ENCODE results near the gene MAP3K12. TPM values are rescaled to one million over a fixed set of nuclear protein-coding genes. Genes with fewer than 3 reads are reported as not detected.

The MAP3K12 gene
- total RNA-seq, 2 donors from 2014 or later: 3.2 to 3.8 TPM

DNA sequence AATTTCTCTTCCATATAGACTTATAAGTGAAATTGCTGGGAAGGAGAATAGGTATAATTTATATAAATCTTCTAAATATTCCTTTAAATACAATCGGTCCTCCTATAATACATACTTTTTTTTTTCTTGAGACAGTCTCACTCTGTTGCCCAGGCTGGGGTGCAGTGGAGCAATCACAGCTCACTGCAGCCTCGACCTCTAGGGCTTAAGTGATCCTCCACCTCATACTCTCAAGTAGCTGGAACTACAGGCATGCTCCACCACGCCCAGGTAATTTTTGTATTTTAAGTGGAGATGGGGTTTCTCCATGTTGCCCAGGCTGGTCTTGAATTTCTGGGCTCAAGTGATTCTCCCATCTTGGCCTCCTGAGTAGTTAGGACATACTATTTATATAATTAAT is 37.7 kb upstream of the MAP3K12 start:
- intact Hi-C loops (cut with DNase I): no loop called here
- Histone ChIP-seq H3K9ac (ENCODE audit: low read depth in 2 of 2, low read length in 2 of 2) (no peak overlapping the region), H3K9me3 (no peaks in the 10 kb centered on the region), H3K4me1 (no peaks in the 10 kb centered on the region), H3K27me3 (no peaks in the 10 kb centered on the region), H3K4me3 (no peak overlapping the region), H3K27ac (no peak overlapping the region), H3K36me3 (peaks cover 22% of the 10 kb centered on the region)
- DNase-seq: no peak
- TF ChIP-seq CTCF (IDR thresholded peaks at IDR 0.05): no peak

- H3K36me3 ChIP-seq: peaks cover 20% of the 10 kb centered on the region
- no peak for TF ChIP-seq CTCF (IDR thresholded peaks at IDR 0.05)
- no peaks in the 10 kb centered on the region for H3K9me3 ChIP-seq
- H3K9ac ChIP-seq (ENCODE audit: low read depth in 2 of 2, low read length in 2 of 2): no peak overlapping the region
- H3K27me3 ChIP-seq: no peaks in the 10 kb centered on the region
- intact Hi-C loops (cut with DNase I): no loop called here
- no peak for DNase-seq
- no peak overlapping the region for H3K4me3 ChIP-seq
- no peaks in the 10 kb centered on the region for H3K4me1 ChIP-seq
- H3K27ac ChIP-seq: no peak overlapping the region
These were observed 34.2 kb upstream of the MAP3K12 start for GRCh38 chr12:53533471-53533870.

- no peak for TF ChIP-seq CTCF (IDR thresholded peaks at IDR 0.05)
- H3K36me3 ChIP-seq: peaks cover 20% of the 10 kb centered on the region
- no peaks in the 10 kb centered on the region for H3K9me3 ChIP-seq
- H3K9ac ChIP-seq (ENCODE audit: low read depth in 2 of 2, low read length in 2 of 2): no peak overlapping the region
- H3K4me1 ChIP-seq: no peaks in the 10 kb centered on the region
- intact Hi-C loops (cut with DNase I): no loop called here
- no peak for DNase-seq
- no peak overlapping the region for H3K4me3 ChIP-seq
- no peaks in the 10 kb centered on the region for H3K27me3 ChIP-seq
- no peak overlapping the region for H3K27ac ChIP-seq
These were observed 33.5 kb upstream of the MAP3K12 start for GRCh38 chr12:53532524-53533445.

GRCh38 chr12:53532021-53532420 is 32.8 kb upstream of the MAP3K12 start:
- no peak for DNase-seq
- no peak overlapping the region for H3K9ac ChIP-seq (ENCODE audit: low read depth in 2 of 2, low read length in 2 of 2)
- H3K27ac ChIP-seq: no peak overlapping the region
- intact Hi-C loops (cut with DNase I): no loop called here
- no peaks in the 10 kb centered on the region for H3K9me3 ChIP-seq
- no peaks in the 10 kb centered on the region for H3K4me1 ChIP-seq
- peaks cover 23% of the 10 kb centered on the region for H3K36me3 ChIP-seq
- no peak for TF ChIP-seq CTCF (IDR thresholded peaks at IDR 0.05)
- H3K27me3 ChIP-seq: no peaks in the 10 kb centered on the region
- no peak overlapping the region for H3K4me3 ChIP-seq

DNA sequence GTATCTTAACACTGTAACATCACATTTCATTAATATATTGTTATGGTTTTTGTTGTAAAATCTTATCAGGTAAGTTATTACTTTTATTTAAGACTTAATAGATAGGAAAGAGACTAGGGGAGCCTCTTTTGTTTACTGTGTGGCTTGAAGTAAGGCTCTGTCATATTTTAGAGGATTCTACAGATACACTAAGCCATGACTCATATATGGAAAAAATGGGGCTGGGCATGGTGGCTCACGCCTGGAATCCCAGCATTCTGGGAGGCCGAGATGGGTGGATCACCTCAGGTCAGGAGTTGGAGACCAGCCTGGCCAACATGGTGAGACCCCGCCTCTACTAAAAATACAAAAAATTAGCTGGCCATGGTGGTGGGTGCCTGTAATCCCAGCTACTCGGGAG is 31.7 kb upstream of the MAP3K12 start:
- DNase-seq: no peak
- H3K4me1 ChIP-seq: no peaks in the 10 kb centered on the region
- no peaks in the 10 kb centered on the region for H3K27me3 ChIP-seq
- intact Hi-C loops (cut with DNase I): no loop called here
- H3K9ac ChIP-seq (ENCODE audit: low read depth in 2 of 2, low read length in 2 of 2): no peak overlapping the region
- no peaks in the 10 kb centered on the region for H3K9me3 ChIP-seq
- peaks cover 25% of the 10 kb centered on the region for H3K36me3 ChIP-seq
- TF ChIP-seq CTCF (IDR thresholded peaks at IDR 0.05): no peak
- H3K27ac ChIP-seq: no peak overlapping the region
- no peak overlapping the region for H3K4me3 ChIP-seq

Measured in colonic mucosa (tissue), 4 donors.